GM12878 (cell line): ENCODE results near the gene FAM120A. TPM values are rescaled to one million over a fixed set of nuclear protein-coding genes. Genes with fewer than 3 reads are reported as not detected.

Source experiments
- PAX8 ChIP-seq: fragments of 450-650 bp; IDR thresholded peaks from 2 replicates; pipeline ENCODE4 v1.6.1; 2017; ENCODE audit warnings: mild to moderate bottlenecking, moderate library complexity
- RAD21 ChIP-seq: IDR thresholded peaks from 2 replicates; pipeline ENCODE4 v1.6.1; 2011; ENCODE audit warnings: mild to moderate bottlenecking, low read depth, low read length, moderate library complexity; ENCODE audit not compliant: insufficient read depth
- polyA plus RNA-seq, 11 experiments: library from polyadenylated mRNA; depleted of rRNA in 4 of 11; unstranded in 6 of 11; stranded (reverse) in 5 of 11; fragments of >200 nt; fragmentation: Nextera tagmentation in 4 of 11; fragmentation: Illumina TruSeq in 1 of 11; extraction: Ambion mirVana in 4 of 11; extraction: Trizol in 1 of 11; gene quantifications; 1 replicate in 1 of 11; 2 replicates in 10 of 11; pipeline versions ENCODE4 v1.2.1 to v1.2.3, GENCODE V29; 2011 to 2016; ENCODE audit warnings: inconsistent platforms in 2 of 11, missing spikeins in 2 of 11, low read depth in 1 of 11
- total RNA-seq, 4 experiments: library from RNA; depleted of rRNA in 3 of 4; stranded (reverse); fragments of >200 nt in 3 of 4; fragmentation: Illumina TruSeq in 1 of 4; extraction: Trizol in 1 of 4; gene quantifications; 2 replicates each; pipeline versions ENCODE4 v1.2.1 to v1.2.3, GENCODE V29; 2013 to 2021
- TF ChIP-seq, protein P1 (sequence below): fragments of 450-650 bp; IDR thresholded peaks from 2 replicates; pipeline ENCODE4 v1.6.1; 2017; ENCODE audit warnings: mild to moderate bottlenecking, moderate library complexity
- TF ChIP-seq, protein P2 (sequence below): fragments of 150-350 bp; IDR thresholded peaks from 2 replicates; pipeline ENCODE4 v1.6.1; 2016; ENCODE audit warnings: low read depth, low read length

FAM120A gene
- total and polyA plus RNA-seq, 10 of the 15 experiments (the other 5 are each of a cell fraction or from before 2014, with no cell fraction given): 13.1 to 89.6 (median 52.5) TPM

DNA sequence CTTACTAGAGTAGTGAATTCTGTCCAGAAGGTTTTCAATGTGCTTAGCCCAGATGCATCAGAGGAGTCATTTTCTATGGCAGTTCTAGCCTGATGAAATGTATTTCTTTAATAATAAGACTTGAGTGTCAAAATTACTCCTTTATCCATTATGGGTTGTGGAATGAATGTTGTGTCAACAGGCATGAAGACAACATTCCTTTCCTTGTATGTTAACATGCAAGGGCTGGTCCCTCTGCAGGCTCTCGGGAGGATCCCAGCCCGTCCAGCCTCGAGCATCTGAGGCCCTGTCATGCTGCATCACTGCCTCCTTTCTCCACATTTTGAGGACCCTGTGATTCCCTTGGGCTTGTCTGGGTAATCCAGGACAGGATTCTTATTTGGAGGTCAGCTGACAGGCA is 44.8 kb downstream of the FAM120A start (continued):
- TF ChIP-seq, protein P1, sequence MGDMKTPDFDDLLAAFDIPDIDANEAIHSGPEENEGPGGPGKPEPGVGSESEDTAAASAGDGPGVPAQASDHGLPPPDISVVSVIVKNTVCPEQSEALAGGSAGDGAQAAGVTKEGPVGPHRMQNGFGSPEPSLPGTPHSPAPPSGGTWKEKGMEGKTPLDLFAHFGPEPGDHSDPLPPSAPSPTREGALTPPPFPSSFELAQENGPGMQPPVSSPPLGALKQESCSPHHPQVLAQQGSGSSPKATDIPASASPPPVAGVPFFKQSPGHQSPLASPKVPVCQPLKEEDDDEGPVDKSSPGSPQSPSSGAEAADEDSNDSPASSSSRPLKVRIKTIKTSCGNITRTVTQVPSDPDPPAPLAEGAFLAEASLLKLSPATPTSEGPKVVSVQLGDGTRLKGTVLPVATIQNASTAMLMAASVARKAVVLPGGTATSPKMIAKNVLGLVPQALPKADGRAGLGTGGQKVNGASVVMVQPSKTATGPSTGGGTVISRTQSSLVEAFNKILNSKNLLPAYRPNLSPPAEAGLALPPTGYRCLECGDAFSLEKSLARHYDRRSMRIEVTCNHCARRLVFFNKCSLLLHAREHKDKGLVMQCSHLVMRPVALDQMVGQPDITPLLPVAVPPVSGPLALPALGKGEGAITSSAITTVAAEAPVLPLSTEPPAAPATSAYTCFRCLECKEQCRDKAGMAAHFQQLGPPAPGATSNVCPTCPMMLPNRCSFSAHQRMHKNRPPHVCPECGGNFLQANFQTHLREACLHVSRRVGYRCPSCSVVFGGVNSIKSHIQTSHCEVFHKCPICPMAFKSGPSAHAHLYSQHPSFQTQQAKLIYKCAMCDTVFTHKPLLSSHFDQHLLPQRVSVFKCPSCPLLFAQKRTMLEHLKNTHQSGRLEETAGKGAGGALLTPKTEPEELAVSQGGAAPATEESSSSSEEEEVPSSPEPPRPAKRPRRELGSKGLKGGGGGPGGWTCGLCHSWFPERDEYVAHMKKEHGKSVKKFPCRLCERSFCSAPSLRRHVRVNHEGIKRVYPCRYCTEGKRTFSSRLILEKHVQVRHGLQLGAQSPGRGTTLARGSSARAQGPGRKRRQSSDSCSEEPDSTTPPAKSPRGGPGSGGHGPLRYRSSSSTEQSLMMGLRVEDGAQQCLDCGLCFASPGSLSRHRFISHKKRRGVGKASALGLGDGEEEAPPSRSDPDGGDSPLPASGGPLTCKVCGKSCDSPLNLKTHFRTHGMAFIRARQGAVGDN: no peak
- TF ChIP-seq, protein P2, sequence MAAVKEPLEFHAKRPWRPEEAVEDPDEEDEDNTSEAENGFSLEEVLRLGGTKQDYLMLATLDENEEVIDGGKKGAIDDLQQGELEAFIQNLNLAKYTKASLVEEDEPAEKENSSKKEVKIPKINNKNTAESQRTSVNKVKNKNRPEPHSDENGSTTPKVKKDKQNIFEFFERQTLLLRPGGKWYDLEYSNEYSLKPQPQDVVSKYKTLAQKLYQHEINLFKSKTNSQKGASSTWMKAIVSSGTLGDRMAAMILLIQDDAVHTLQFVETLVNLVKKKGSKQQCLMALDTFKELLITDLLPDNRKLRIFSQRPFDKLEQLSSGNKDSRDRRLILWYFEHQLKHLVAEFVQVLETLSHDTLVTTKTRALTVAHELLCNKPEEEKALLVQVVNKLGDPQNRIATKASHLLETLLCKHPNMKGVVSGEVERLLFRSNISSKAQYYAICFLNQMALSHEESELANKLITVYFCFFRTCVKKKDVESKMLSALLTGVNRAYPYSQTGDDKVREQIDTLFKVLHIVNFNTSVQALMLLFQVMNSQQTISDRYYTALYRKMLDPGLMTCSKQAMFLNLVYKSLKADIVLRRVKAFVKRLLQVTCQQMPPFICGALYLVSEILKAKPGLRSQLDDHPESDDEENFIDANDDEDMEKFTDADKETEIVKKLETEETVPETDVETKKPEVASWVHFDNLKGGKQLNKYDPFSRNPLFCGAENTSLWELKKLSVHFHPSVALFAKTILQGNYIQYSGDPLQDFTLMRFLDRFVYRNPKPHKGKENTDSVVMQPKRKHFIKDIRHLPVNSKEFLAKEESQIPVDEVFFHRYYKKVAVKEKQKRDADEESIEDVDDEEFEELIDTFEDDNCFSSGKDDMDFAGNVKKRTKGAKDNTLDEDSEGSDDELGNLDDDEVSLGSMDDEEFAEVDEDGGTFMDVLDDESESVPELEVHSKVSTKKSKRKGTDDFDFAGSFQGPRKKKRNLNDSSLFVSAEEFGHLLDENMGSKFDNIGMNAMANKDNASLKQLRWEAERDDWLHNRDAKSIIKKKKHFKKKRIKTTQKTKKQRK: no peak
- TF ChIP-seq RAD21: no peak
- no peak for TF ChIP-seq PAX8
